Activated T-cell treated with anti-CD3 and anti-CD28 coated beads for 48 hours (primary cell): Measurements from ENCODE around the gene CADM1.

Experiments used
- DNase-seq: peaks from one replicate; pipeline ENCODE4 v3.0.0-alpha.2; 2020; ENCODE audit warnings: low read depth

CADM1 gene

DNA sequence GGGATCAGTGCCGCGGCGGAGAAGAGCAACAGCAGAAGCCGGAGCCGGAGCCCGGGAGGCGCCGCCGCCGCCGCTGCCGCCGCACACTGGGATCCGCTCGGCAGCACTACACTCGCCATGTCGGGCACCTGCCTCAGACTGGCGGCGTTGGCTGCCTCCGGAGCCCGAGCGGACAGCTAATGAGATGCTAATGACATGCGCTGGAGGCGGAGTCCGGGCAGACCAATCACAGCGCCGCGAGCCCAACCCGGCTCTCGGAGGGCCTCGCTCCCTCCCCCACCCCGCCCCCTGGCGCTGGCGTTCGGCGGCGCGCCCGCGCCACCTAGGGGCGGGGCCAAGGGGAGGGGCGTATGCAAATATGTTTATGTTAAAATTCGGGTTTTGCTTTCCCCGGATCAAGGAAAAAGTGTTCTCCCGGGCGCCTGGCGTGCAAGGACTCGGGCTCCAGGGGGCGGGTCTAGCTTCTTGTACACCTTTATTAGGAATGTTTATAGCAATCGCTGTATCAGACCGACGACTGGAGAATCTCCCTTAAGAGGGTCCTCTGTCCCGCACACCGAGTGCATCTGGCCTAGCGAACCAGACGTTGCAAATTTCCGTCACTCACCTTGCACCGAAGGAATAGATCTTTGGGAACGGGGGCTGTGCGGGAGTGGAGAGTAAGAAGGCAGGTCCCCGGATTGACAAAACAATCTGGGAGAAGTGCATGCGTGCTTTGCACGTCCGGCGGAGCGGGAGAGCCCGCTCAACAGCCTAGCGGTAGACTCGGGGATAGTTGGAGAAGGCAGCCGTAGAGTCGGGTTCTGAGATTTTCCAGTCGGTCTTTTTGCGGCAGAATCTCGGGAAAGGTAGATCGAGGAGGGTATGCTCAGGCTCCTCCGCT lies at the start of gene CADM1:
Gene CADM1 (minus strand): TSS at position 140 of the 883 bp plus-strand sequence.
- DNase-seq: peak; percentile 74

DNA sequence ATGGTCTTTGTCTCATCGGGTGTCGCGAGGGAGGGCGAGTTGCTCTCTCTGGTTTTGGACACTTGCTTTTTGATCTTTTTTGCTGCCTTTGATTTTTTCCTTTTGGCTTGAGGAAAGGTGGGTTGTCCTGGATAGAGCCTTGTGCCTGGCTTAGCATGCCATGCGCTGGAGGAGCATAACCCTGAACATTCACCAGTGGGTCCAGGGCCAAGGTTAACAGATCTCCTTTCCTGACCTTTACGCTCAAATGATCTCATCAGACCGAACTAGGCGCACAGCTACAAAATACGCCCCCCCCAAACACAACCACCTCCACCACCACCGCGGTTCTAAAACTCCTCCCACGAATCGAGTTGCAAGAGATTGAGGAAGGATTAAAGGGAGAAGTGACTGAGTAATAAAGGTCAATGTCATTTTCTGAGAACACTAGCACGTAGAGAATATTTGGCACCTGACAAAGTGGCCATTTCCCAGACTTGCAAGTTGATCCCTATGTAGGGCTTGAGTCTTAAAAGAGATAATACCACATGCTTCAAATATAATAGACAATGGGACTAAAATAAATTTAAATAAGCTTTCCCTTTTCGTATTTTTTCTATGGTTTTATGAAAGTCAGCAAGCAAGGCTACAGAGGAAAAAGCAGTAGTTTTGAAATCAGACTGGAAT lies 48.7 kb upstream of the CADM1 start:
- DNase-seq: no peak

DNA sequence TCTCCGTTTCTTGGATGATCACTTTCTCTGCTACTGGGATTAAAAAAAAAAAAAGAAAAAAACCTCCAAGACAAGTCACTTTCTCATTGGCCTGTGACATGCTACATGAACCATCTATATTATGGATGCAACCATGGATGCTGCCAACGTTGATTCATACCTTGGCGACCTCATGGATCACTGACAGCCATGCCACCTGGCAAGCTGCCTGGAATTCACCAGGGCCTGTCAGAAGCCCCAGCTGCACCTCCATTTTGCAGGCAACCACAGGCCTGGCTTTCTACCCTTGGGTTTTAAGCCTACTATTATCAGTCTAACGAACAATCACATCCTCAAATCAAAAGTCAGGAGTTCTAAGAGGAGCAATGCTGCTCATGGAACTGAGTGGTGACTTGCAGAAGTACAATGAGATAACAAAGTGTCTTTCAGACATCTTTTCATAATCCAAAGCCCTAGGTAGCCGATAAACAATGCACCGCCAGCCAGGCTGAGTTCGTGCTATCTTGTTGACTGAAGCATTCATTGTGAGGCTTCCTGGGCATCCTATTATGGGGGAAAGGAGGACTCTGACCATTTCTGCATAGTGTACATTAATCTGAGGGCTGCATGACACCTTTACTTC lies 48.0 kb upstream of the CADM1 start:
- DNase-seq: no peak

DNA sequence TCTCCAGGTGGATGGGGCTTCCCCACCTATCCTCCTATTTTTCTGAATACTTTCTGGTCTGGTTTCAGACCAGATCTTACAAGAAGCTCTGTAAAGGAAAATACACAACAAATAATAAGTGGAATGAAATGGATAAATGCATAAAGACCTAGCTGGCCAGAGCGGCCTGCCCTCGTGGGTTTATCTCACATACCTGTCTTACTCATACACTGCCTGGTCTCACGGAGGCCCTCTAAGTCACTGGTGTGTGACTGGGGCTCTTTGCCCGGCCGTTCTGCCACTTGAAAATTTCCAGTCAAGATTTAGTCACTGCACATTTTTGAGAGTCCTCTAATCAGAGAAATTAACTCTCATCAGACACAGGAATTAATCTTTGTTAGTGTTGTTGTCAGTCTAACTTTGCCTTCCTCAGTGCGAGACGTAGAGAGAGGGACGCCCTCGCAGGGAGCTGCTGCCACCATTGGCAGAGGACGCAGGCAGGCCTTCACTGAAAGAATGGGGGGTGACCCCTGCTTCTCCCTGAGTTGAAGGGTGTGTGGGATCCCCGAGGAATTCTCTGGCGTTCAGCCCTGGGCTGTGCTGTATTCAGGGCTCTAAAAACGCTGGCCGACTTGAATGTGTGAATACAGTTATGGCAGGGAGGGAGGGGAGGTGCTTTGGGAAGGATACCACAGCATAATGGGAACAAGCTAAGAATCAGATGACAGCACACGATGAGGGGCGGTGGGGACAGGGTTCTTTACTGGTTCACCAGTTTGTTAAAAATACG lies 46.3 kb upstream of the CADM1 start:
- DNase-seq: no peak

DNA sequence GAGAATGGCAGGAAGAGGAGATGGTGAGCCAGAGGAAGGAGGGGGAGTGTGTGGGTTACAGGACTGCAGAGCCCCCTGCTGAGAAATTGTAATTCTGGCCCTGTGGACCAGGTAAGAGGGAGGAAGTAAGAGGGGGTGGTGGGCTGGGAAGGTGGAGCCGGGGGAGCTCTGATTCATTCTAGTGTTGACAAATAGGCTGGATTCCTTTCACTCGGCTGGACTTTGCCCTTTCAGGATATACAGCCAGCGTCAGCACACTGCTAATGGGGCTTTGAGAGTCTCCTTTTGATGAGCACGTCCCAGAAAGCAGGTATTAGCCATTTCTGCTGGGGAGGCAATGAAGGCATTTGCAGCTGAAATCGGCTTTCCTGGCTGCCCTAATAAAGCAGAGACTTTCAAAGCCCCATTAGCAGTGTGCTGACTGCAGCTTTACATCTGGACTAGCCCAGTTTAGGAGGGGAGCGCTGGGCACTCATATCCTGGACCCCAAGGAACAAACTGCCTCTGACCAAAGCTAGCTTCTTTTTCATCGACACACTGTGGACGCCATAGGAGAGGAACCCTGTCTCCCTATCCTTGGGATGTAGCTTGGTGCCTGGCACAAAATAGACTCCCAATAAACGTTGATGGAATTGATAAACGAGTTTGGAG lies 44.8 kb upstream of the CADM1 start:
- no peak for DNase-seq

DNA sequence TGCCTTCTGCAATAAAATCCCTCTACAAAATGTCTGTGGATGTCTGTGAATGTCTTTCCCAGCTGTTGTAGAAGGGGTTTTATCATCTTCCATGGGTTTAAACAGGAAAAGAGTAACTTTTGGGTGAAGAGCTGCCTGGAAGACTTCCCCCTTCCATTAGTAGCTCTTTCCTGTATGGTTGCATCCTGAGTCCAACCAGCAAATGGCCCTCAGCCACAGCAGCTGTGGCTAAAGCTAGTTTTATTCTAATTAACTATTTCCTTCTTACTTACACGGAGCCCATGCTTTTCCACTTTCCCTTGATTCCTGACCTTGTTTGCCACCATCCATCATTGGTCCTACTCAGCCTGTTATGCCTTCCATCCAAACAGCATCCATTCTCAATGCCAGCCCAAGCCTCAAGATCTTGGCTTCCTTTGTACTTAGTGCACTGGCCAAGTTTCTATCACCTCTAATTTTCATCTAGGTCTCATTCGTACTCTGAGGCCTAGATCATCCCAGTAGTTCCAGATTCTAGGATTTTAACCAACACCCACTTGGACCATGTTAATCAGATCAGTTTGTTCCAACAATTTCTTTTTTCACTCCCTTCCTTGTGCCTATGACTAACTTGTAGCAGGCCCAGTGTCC lies 41.5 kb upstream of the CADM1 start:
- no peak for DNase-seq

DNA sequence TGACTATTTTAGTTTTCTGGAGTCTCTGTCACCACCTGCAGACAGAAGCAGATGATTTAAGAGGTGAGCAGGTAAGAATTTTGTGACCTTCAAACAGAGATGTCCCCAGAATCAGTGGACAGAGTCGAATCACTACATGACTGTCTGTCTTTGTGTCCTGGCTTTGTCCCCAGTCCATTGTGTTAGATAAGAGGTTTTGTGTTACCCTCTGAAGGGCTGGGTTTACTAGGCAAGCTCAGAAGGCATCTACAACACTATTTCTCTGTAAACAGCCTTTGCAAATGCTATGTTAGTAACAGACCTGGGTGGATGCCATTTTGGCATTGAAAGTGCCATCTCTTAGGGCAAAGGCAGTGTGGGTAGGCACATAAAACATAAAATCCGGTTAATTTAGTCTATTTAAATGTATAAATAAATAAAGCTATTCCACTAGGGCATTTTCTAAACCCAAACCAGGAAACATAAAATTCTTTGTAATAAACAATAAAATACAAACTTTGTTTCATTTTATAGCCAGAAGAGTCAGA lies 40.3 kb upstream of the CADM1 start:
- no peak for DNase-seq

DNA sequence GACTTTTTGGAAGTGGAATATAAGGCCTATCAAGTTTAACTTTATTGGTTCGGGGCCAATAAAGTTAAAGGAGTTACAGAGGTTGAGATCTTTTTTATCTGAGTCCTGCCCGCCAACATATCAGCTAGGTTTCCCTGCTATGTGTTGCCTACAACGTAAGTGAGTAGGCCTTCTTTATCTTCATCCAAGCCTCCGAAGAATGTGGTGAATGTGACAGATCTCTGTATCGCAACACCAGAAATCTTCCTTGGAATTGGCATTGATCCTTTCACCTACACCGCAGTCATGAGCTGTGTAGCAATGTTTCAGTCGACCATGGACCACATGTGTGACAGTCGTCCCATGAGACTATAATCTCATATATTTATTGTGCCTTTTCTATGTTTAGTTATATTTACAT lies 37.3 kb upstream of the CADM1 start:
- no peak for DNase-seq

DNA sequence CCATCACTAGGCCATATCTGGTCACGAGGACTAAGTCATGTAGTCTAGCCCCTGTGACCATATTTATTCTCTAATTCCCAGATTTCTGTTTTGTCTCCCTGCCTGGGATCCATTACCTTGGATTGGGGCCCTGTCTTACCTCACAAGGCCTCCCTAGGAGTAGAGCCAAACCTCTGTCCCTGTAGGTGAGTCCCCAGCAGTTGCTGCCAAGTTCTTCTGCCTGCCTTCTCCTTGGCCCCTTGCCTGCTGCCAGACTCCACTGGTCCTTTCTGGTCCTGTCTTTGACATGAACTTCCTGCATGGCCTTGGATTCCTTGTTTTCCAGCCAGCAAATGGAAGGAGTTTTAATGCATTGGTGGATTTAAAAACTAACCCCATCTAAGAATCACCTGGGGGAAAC lies 35.6 kb upstream of the CADM1 start:
- DNase-seq: no peak

DNA sequence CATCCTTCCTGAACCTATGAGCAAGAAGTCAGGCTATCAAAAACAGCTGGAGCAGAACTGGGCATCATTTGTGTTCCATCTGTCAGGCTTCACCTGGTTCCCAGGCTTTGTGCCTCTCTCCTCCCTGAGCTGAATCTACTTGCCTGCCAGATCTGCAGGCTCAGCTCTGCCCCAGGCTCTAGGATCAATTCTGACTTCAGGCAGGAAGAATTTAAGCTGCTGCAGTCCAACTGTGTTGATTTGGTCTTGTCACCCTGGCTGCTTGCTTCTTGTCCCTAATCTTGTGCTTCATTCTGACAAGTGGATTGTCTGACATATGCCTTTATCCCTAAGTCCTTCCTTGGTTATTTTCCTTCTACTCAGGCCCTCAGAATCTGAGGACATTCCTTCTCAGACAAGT lies 31.6 kb upstream of the CADM1 start:
- DNase-seq: no peak

DNA sequence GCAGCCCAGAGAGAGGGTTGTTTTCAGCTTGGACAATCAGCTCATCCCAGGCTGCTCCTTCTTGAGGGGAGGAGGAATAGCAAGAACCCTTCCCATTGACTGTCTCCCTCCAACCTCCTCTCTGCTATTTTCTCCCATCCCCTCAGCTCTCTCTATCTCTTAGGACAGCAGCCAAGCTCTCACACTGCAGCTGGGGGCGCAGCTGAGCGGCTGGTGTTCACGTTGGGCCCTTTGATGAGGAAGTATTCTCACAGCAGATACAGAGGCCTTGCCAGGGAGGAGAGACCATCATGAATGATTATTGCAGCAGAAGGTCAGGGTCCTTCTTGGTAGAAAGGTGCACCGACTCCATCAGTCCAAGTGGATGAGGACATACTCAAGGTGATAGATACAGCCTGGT lies 26.5 kb upstream of the CADM1 start:
- DNase-seq: no peak

DNA sequence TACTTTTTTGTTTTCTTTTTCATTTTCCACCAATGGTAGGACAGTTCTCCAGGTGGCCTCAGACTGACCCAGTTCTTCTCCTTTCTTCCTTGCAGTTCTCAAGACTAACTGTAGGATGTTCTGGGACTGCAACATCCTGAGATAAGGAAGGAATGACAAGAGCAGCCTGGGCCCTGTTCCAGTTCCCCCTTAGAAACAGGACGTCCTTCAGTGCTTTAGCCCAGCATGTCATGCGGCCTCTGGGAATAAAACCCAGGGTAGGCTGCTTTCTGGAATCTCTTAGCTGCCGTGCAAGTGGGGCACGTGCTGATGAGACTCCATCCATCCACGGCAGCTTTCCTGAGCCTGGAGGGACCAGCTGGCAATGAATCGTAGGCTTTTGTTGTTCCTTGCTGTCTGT lies 24.0 kb upstream of the CADM1 start:
- no peak for DNase-seq

DNA sequence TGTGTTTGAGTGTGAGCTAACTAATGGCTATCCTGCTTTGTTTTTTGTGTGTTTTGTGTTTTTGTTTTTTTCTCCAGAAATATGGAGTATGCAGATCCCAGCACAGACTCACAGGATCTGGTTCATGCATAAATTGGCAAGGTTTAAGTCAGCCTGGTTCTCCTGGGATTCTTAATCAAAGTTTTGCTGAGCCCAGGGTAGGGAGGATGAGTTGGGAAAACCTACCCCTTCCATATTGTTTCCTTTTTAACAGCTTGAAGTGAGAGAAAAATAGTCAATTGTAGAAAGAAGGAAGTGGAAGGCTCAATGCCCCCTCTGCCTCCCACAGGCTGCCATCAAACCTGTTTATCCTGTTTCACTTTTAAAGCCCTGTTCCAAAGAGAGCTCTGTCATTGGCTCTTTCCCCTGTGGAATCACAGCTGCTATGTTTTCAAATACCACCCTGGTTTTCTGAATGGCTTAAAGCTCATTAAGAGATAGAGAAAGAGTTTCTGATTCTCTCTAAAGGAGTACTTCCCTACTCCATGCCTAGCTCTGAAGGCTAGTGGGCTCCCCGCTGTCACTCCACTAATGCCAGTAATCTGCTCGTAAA lies 23.4 kb upstream of the CADM1 start:
- DNase-seq: no peak

DNA sequence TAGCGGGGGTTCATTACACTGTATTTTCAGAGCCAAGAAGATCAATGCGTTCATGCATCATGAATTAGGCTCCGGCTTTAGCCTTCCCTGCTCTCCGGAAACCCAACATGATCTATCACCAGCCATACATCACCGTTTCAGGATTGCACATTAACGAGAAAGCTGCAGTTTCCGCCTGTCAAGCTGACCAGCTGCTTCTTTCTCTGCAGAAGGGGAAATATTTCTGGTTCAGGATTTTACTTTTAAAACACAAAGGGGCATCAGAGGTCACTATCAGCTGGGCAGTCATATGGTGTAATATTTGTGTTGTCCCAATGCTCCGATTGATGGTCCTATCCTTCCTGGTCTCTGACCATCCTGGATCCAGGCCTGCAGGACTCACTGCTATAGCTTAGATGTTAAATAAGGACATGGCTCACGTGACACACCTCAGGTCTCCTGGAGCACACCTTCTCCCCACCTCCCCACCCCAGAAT lies 21.4 kb upstream of the CADM1 start:
- no peak for DNase-seq

DNA sequence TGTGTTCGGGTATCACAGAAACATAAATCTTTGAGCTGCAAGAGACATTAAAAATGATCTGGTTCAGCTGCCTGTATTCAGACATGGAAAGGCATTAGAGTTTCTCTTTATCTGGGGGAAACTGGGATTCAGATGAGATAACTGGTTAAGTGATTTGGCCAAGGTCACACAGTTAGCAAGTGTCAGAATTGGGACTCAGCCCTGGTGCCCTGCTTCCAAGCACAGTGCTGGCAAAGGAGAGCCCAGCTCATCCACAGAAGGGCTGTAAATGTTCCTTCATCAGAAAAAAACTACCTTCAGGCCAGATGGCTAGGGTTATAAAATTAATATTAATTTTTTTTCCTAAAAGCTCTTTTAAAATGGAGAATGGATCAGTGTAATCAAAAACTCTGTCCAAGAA lies 20.4 kb upstream of the CADM1 start:
- DNase-seq: no peak

DNA sequence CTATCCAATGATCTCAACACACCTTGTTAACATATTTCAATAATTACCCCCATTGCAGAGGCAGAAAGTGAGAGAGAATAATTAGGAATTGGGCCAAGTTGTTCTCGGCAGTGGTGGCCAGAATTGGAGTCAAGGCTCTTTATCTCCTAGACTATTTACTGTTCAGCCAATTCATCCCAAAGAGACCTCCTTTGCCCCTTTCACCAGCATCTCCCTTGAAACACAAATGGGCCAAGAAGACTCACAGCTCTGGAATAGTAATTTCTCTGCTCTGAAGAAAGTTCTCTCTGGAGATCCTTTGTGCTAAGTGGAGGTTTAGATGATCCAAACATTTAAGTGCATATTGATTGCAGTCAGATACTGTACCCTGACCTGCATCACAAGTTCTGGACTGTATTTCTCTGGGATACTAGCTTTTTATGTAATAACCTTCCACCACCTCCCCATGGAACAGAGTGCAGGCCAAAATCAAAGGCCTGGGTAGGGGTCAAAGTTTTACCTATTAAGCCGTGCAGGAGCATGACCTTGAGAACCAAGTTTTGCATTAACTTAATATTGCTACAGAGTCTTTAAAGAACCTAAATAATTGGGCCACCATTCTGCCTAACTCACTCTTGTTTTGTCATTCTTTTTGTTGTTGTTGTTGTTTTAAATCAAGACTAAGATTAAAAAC lies 19.6 kb upstream of the CADM1 start:
- no peak for DNase-seq

DNA sequence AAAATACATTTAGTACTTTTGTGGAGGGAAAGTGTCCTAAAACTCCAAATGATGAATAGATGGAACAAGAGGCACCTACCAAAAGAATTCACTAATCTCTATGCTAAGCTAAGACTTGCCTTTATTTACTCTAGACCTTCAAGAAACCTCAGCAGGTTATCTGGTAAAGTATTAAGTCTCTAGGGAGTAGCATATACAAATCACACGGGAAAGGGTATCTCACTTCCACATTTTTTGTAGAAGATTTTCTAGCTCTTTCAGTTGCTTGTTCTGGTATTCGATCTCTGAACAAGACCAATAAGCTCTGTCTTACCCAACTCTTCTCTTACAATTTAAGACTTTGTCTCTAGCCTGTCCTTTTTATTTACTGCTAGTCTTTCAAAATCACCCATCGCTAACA lies 18.1 kb upstream of the CADM1 start:
- no peak for DNase-seq

DNA sequence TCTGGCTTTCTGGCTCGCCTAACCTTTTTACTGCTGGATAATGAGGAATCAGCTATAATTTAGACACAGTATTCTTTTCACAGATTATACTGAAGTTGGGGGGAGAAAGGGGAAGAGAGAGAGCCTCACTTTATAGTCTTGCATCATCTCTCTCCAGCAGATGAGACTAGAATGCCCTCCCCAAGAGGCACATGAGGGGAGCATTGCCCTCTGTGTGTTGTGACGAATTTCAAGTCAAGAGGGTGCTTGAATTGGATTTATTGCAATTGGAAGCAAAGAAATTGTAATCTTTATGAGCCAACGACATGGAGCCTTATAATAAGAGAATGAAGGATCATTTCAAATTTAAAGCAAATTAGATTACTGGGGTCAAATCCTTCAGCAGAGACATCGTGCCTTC lies 17.6 kb upstream of the CADM1 start:
- no peak for DNase-seq

DNA sequence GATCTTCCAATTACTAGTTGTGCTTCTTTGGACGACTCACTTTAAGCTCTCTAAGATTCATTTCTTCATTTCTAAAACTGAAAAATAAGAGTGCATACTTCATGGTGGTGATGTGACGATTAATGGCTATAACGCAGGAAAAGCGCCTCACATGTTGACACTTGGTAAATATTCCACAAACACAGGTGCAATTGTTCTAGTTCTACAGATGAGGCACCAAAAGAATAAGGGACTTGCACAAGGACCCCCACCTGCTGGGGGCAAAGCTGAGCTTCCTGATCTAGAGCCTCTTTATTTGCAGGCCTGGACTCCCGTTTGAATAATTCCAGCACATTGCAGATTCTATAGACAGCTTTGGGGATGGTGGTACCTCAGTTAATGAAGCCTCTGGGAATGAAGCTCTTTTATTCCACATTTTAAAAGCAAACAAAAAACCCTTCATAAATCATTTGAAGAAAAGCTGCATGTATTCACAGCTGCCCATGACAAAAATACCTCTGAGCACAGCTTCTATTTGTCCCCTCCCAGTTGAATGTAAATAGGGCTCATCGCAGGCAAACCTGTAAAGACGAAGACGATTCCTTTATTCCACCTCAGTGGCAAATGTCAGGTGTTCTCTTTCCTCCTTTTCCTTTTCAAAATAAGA lies 14.9 kb upstream of the CADM1 start:
- no peak for DNase-seq
